GM11168 (cell line): ENCODE results near the gene PLCD4.

Experiments used
- in situ Hi-C: fragments of 300-500 bp; cut with MboI; formaldehyde crosslinking; loops from one replicate; pipeline ENCODE4 v1.12.0; 2022; ENCODE audit warnings: low sequenced_read_pairs; ENCODE audit not compliant: unreplicated experiment

The PLCD4 gene

GRCh38 chr2:218662377-218662776 is 54.7 kb downstream of the PLCD4 start:
- in situ Hi-C loops = loop anchor here (5.0 kb wide), 1 partner anchor 185 kb away; no protein-coding TSS in a partner anchor

GRCh38 chr2:218662827-218663226 is 55.1 kb downstream of the PLCD4 start:
- in situ Hi-C loops = loop anchor here (5.0 kb wide), 1 partner anchor 184 kb away; no protein-coding TSS in a partner anchor

- in situ Hi-C loops = loop anchor here (5.0 kb wide), 1 partner anchor 183 kb away; no protein-coding TSS in a partner anchor
These were observed 56.2 kb downstream of the PLCD4 start for GRCh38 chr2:218663901-218664300.

GRCh38 chr2:218664653-218665052 is 57.0 kb downstream of the PLCD4 start:
- in situ Hi-C loops = loop anchor here (5.0 kb wide), 1 partner anchor 183 kb away; no protein-coding TSS in a partner anchor

GRCh38 chr2:218671097-218671653 is 63.5 kb downstream of the PLCD4 start:
- in situ Hi-C loops = no loop called here

DNA sequence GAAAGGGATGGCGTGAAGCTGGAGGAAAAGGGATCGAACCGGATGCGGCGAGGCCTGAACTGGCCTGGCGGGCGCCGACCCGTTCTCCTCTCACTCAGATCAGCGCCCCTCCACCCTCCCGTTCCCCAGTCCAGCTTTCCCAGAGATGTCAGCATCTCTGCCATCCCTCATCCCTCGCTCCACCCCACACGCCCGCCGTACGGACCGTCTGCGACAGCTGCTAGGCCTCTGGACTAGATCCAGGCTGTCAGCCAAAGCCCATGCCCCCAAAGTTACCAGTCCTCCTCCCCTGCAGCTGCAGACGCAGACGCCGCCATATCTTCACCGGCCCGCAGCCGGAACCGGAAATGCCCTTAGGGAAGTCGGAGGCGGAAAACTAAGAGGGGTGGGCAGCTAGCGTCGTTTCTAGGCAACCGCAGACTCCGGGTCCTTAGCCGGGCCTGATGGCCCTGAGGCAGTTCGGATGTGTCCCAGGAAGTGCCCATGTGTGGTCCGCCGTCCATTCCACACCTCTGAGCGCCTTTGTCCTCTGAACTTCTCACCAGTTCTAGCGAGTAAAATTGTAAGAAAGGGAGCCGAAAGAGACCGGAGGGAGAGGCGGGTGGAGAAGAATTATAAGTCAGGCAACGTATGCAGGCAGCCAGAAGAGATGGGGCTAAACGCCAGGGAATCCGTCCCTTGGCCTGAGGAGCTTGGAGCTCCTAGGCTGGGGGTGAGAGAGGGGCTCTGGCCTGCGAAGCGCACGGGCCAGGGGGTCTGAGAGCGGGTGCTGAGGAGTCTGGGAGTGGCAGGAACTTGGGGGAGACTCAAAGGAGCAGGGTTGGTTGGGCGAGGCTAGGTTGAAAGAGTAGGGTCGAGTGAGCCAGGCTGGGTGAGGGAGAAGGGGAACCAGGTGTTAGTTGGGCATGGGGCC is 64.2 kb downstream of the PLCD4 start, which contains the start of the genes RNF25 and STK36:
TSS of gene RNF25 (minus strand) at position 349 of the 913 bp plus-strand sequence. CDS start at position 317, 32 bp downstream.
TSS of gene STK36 (plus strand) at position 433 of the 913 bp plus-strand sequence. CDS start 744 bp downstream, outside the sequence.
- in situ Hi-C loops = no loop called here

DNA sequence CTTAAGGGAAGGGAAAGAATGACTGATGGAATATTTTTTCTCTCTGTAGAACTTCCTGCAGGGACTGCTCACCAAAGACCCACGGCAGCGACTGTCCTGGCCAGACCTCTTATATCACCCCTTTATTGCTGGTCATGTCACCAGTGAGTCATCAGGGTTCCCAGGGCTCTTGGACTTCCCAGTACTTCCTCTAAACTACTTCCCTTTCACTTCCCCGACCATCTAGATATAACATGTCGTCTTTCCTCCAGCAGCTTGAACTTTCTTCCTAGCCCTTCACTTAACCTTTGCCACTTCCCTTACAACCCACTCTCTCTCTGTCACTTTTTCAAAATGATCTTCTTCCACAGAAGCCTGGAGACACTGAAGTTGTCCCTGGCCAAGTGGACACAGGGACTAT is 71.4 kb downstream of the PLCD4 start:
- in situ Hi-C loops = no loop called here

GRCh38 chr2:218680061-218680460 is 72.4 kb downstream of the PLCD4 start:
- in situ Hi-C loops = no loop called here
